ENCODE measurements around the gene ABCA6.

DNA sequence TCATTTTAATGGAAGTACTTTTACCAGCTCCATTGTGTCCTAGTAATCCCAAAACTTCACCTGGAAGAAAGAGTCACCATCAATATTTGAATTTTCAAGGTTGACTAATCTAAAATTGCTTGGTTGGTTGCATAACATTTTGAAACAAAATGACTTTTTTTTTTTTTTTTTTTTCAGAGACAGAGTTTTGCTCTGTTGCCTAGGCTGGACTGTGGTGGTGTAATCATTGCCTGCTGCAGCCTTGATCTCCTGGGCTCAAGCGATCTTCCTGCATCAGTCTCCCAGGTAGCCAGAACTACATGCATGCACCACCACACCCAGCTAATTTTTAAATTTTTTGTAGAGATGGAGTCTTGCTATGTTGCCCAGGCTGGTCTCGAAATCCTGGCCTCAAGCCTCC, 12.6 kb upstream of the ABCA6 start:
- TF ChIP-seq, protein P1, sequence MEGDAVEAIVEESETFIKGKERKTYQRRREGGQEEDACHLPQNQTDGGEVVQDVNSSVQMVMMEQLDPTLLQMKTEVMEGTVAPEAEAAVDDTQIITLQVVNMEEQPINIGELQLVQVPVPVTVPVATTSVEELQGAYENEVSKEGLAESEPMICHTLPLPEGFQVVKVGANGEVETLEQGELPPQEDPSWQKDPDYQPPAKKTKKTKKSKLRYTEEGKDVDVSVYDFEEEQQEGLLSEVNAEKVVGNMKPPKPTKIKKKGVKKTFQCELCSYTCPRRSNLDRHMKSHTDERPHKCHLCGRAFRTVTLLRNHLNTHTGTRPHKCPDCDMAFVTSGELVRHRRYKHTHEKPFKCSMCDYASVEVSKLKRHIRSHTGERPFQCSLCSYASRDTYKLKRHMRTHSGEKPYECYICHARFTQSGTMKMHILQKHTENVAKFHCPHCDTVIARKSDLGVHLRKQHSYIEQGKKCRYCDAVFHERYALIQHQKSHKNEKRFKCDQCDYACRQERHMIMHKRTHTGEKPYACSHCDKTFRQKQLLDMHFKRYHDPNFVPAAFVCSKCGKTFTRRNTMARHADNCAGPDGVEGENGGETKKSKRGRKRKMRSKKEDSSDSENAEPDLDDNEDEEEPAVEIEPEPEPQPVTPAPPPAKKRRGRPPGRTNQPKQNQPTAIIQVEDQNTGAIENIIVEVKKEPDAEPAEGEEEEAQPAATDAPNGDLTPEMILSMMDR (conservative IDR thresholded peaks at IDR 0.05; ENCODE audit: low read length): no peak
- TF ChIP-seq EZH2phosphoT487 (IDR thresholded peaks at IDR 0.05; ENCODE audit: borderline replicate concordance, low read depth, low read length): no peak
